ENCODE data around the gene RYK.

DNA sequence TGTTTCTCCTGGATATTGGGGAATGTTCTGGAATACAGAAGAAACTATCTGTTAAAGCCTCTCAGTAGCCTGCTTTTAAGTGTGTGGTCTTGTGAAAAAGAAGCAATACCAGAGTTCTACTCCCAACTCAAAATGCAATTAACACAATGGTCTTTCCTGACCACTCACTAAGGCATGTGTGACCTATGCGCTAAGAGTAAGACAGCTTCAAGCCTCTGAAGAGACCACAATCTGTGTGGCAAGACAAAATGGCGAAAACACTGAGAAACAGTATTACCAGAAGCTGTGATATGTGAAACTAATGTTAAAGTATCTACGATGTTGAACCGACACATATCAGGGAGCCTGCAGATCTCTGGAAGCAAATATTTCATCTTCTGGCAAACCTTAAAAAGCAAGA lies 33.8 kb downstream of the RYK start:
- TF ChIP-seq, protein P1, sequence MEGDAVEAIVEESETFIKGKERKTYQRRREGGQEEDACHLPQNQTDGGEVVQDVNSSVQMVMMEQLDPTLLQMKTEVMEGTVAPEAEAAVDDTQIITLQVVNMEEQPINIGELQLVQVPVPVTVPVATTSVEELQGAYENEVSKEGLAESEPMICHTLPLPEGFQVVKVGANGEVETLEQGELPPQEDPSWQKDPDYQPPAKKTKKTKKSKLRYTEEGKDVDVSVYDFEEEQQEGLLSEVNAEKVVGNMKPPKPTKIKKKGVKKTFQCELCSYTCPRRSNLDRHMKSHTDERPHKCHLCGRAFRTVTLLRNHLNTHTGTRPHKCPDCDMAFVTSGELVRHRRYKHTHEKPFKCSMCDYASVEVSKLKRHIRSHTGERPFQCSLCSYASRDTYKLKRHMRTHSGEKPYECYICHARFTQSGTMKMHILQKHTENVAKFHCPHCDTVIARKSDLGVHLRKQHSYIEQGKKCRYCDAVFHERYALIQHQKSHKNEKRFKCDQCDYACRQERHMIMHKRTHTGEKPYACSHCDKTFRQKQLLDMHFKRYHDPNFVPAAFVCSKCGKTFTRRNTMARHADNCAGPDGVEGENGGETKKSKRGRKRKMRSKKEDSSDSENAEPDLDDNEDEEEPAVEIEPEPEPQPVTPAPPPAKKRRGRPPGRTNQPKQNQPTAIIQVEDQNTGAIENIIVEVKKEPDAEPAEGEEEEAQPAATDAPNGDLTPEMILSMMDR (conservative IDR thresholded peaks at IDR 0.05 in 1 of 2, IDR thresholded peaks at IDR 0.05 in 1 of 2; ENCODE audit: low read depth in 1 of 2, low read length in 2 of 2), result no peak
- TF ChIP-seq EZH2 (IDR thresholded peaks at IDR 0.05; ENCODE audit: low read length, missing control alignments), result no peak
